HG03521 (cell line): ENCODE measurements around the gene PPP2R2B.

Source experiments
- ATAC-seq: cut with Tn5 transposase; IDR thresholded peaks from one replicate; pipeline ENCODE4 v1.9.1; 2021; ENCODE audit warnings: mild to moderate bottlenecking, moderate library complexity; ENCODE audit not compliant: unreplicated experiment

Gene PPP2R2B

DNA sequence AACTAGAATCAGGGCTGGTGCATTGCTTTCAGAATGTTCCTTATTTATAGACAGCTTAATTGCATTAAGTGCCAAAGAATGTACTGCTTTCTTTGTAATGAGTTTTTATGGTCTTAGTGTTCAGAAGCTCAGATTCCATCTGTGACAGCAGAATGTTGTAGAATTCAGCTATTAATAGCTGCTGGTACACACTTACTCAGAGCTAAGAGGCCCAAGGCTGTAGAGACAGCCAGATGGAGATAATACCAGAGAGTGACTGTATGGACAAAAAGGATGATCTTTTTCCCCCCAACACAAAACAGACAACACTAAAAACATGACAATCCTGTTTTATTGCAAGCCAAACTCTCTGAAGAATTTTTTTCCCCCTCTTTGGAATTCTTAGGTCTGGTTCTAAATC is 50.2 kb downstream of the PPP2R2B start:
- ATAC-seq: no peak

DNA sequence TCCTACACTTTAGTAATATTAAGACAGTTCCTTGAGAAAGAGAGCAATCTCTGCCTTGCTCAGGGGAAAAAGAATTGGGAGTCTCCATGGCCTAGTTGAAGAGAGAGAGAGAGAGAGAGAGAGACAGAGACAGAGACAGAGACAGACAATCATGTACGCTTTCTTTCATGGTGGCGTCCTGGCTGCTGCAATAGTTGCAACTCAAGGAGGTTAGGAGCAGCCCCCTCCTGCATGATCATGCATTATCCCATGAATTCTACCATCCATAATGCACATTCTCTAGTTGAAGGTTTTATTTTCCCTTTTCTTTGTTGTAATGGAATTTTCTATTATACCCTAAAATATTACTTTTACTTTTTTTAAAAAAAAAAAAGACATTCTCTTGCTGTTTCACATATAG is 50.7 kb downstream of the PPP2R2B start:
- no peak for ATAC-seq

- ATAC-seq: no peak
These were observed 53.5 kb downstream of the PPP2R2B start for GRCh38 chr5:146825033-146825432.

DNA sequence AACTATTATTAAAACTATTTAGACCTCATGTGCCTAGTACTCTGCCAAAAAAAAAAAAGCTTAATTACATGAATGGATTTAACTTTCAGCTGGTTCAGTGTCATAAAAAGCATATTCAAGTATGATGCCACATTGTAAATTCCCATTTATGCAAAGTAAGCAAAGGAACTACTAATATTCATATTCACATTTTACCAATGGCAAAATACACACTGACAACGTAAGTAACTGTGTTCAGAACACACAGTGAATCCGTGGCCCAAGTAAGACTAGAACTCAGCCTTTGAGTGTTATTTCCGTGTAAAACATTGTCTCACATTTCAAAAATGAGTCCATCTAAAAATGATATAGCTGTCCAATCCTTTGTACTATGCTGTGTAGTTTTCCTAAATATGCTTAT is 56.8 kb downstream of the PPP2R2B start:
- ATAC-seq: no peak

DNA sequence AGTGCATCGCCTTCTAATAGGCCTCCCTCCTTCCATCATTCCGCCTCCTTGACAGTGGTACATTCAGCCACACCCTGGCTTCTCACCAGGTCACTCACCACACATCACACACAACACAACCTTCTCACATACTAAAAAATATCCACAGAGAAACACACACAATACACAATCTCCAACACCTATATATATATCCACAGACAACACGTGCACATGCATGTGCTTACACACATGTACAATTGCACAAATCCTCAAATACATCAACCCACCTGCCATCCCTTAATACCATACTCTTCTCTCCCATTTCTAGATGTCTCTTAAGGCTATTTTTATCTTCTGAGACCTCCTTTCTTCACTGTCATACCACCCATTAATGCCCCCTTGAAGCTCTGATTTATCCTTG is 57.6 kb downstream of the PPP2R2B start:
- ATAC-seq: no peak

DNA sequence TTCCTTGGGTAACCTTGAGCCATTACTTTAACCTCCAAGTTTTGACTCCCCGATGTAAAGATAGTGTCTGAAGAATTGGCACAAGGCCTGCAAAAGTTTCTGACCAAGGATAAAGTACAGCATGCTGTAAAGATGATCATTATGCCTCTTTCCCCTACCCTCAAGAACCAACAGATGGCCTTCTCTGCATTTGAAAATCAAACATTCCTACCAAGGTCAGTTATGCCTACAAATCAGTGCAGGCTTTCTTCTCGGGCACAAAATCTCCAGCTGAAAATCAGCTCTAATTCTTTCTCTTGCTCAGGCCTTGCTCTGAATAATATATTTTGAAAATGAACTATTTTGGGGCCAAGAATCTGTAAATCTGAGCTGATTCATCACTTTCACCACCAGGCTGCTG is 59.7 kb downstream of the PPP2R2B start:
- no peak for ATAC-seq

GRCh38 chr5:146817973-146818372 is 60.6 kb downstream of the PPP2R2B start:
- ATAC-seq: no peak

GRCh38 chr5:146816775-146817387 is 61.7 kb downstream of the PPP2R2B start:
- ATAC-seq: no peak

- no peak for ATAC-seq
These were observed 63.1 kb downstream of the PPP2R2B start for GRCh38 chr5:146815411-146815810.

DNA sequence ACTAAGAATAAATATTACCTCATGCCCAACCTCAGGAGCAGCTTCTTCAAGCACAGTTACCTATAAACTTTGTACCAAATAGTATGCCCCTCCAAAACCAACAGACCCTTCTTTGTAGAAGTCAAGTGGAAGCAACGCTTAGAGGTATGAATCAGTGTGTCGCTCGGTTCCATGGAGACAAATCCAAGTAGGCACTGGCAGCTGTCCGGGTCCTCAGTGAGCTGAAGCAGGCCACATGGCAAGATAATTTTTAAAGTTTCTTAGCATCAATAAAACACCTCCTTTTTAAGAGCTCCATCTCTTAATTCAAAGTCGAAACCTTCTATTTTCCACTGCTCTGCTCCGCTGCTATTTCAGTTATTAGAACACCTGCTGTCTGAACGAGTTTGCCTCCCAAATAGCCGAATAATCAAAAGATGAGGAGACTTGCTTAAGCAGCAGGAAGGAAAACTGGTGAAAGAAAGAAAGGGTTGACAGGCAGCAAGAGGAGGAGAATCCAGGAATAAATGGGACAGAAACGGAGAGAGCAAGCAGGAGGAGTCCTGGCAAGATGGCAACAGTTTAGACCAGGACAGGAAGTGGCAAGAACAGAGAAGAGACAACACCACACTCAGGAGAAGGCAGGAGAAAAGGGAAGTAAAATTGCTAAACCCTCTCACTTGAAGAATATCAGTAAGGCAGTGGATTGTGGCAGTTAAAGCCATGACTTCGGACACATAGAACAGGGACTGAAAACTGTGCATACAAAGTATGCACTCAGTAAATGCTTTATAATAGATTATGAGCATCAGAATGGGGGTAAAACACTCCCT is 65.0 kb downstream of the PPP2R2B start:
- no peak for ATAC-seq

- no peak for ATAC-seq
These were observed 73.5 kb downstream of the PPP2R2B start for GRCh38 chr5:146805081-146805480.

DNA sequence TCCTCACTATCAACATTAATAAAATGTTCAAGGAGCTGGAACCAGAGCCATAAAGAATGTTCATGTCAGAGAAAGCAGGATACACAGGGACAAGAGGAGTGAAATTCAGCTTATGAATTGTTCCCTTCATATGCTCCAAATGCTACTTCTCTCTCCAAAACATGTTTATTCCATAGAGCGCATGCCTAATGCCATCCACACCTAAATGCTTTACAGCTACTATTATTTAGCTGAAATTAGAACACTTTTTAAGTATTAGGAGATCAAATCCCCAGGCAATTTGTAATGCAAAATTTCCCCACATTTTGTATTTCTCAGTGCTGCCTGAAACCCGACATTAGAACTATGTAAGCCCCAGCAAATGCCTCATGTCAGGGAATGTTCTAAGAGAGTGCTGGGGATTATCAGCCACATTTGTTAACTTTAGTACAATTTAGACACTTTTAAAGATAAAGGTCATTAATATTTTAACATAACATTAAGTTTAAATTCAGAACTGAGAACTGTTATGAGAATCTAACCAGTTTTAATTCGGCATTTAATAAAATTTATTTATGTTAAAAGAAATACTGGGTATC is 75.5 kb downstream of the PPP2R2B start:
- no peak for ATAC-seq

GRCh38 chr5:146799671-146800070 is 78.9 kb downstream of the PPP2R2B start:
- no peak for ATAC-seq

- ATAC-seq: no peak
These were observed 79.3 kb downstream of the PPP2R2B start for GRCh38 chr5:146799231-146799630.

- no peak for ATAC-seq
These were observed 80.9 kb downstream of the PPP2R2B start for GRCh38 chr5:146797658-146798057.

DNA sequence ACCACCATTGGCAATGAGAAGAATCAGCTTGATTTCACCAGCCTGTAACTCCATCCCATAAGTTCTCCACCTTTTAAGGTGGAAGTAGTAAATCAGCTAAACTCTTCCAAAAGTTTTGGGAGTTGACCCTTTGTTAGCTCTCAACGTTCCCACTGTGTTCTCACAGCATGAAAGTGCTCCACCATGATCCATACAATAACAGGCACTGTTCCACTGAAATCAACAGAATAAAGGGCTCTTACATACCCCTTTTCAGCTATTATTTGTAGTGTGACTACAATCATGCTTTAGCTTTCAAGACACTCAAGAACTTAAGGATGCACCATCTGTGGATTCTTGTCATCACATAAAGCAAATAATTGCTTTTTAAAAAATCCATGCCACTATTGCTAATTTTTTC is 81.6 kb downstream of the PPP2R2B start:
- ATAC-seq: no peak

DNA sequence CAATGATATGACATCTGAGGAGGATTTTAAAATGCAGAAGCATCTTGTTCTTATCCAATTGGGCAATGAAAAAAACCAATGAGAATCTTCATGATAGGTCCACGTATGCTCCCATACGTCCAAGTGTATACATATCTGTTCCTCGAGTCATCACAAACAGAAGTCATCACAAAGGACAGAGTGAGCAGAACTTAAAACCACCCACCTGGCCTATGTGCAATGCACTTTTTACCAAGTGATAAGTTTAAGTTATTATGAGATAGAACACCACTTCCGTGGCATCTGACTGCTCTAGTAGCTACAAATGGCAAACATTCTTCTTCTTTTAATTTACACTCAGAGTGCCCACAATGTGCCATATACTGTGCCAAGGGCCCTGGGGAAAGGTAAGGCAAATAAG is 82.4 kb downstream of the PPP2R2B start:
- no peak for ATAC-seq

DNA sequence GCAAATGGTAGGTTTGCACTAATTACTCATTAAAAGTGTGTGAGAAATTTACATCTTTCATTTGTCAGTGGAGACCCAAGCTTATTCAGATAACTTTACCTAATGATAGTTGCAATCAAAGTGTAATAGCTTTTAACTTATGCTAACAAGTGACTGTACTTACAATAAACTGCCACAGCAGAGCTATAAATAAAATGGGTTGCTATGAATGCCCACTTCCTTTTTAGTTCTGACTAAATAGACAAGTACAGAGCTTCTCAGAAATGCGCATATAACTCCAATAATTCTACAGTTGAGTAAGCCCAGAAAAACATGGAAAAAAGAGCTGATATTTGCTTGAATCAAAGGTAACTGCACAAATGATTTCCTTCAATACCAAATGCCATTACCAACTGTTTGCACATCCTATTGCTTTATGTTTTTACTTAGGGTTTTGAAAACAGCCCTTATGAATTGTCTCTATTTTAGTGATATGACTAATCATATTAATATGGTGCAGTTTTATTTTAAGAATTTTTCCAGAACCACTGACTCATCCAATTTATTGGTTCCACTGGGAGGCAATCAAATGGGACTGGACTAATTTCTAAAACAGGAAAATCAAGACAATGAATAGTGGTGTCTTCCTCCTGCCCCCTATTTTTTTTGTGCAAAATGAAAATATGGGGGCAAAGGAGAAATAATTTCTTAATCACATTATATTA is 84.1 kb downstream of the PPP2R2B start:
- ATAC-seq: no peak

- no peak for ATAC-seq
These were observed 84.8 kb downstream of the PPP2R2B start for GRCh38 chr5:146793709-146794108.

GRCh38 chr5:146791471-146791870 is 87.1 kb downstream of the PPP2R2B start:
- no peak for ATAC-seq
